ENCODE measurements around the gene RETREG1.

DNA sequence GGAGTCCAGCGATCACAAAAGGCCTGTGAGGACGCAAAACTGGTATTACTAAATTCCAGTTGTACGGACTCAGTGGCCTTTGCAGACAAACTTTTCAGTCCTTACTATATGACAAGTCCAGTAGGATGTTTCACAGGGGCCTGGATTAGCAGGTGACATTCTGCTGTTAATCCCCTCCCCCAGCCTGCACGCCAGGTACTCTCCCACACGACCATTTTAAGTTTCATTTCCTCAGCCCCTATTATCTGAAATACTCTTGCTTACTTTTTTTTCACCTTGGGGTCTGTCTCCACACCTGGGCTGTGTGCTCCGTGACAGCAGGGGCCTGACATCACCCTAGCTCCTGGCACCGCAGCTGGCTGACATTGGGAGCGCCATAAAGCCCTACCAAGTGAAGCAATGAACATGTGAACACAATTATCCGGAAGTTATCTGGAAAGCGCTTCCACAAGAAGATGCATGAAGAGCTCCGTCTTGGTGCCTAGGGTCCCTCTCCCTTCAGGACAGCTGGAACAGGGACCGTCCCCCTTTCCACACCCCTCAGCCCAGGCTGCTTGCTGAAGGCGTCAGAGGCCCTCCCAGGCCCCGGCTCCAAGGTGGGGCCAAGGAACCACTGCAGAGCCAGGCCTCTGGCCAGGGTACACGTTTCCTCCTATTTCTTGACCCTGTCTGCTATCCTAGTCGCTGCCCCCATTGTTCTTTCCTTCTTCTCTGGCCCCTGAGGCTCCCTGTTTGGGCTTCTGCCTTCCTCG, 111.5 kb downstream of the RETREG1 start:
- TF ChIP-seq POLR2A (IDR thresholded peaks at IDR 0.05): no peak
- TF ChIP-seq, protein P1, sequence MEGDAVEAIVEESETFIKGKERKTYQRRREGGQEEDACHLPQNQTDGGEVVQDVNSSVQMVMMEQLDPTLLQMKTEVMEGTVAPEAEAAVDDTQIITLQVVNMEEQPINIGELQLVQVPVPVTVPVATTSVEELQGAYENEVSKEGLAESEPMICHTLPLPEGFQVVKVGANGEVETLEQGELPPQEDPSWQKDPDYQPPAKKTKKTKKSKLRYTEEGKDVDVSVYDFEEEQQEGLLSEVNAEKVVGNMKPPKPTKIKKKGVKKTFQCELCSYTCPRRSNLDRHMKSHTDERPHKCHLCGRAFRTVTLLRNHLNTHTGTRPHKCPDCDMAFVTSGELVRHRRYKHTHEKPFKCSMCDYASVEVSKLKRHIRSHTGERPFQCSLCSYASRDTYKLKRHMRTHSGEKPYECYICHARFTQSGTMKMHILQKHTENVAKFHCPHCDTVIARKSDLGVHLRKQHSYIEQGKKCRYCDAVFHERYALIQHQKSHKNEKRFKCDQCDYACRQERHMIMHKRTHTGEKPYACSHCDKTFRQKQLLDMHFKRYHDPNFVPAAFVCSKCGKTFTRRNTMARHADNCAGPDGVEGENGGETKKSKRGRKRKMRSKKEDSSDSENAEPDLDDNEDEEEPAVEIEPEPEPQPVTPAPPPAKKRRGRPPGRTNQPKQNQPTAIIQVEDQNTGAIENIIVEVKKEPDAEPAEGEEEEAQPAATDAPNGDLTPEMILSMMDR (IDR thresholded peaks at IDR 0.05): no peak

Measured in lower leg skin (tissue), 3 donors.